ENCODE measurements around the gene KRTAP10-10.
"Not testable (repeated sequence)": the region's sequence is repeated elsewhere in the genome, so short reads cannot be mapped to it uniquely, and the experiment has no call there.

Gene KRTAP10-10

DNA sequence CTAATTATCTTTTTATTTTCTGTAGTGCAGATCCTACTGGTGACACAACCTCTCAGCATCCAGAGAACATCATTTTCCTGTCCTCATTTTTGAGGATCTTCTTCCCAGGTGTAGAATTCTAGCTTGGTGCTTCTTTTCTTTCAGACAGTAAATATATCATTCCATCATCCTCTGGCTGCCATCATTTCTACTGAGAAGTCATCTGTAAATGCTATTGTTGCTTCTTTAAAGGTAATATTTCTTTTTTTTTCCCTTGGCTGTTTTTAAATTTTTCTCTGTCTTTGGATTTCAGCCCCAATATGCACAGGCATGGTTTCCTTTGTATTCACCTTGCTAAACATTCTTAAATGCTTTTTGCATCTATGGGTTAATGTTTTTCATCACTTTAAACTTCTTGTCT is 13.6 kb upstream of the KRTAP10-10 start:
- TF ChIP-seq, protein P1, sequence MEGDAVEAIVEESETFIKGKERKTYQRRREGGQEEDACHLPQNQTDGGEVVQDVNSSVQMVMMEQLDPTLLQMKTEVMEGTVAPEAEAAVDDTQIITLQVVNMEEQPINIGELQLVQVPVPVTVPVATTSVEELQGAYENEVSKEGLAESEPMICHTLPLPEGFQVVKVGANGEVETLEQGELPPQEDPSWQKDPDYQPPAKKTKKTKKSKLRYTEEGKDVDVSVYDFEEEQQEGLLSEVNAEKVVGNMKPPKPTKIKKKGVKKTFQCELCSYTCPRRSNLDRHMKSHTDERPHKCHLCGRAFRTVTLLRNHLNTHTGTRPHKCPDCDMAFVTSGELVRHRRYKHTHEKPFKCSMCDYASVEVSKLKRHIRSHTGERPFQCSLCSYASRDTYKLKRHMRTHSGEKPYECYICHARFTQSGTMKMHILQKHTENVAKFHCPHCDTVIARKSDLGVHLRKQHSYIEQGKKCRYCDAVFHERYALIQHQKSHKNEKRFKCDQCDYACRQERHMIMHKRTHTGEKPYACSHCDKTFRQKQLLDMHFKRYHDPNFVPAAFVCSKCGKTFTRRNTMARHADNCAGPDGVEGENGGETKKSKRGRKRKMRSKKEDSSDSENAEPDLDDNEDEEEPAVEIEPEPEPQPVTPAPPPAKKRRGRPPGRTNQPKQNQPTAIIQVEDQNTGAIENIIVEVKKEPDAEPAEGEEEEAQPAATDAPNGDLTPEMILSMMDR (IDR thresholded peaks at IDR 0.05; ENCODE audit: insufficient read depth, low read length, missing control alignments) = no peak
- ChIA-PET POLR2A (no interaction called here), CTCF (no interaction called here)
- H3K4me3 ChIP-seq (ENCODE audit: low read depth, low read length) = no peak overlapping the region
- no peak for DNase-seq (ENCODE audit: low read depth, low spot score)

DNA sequence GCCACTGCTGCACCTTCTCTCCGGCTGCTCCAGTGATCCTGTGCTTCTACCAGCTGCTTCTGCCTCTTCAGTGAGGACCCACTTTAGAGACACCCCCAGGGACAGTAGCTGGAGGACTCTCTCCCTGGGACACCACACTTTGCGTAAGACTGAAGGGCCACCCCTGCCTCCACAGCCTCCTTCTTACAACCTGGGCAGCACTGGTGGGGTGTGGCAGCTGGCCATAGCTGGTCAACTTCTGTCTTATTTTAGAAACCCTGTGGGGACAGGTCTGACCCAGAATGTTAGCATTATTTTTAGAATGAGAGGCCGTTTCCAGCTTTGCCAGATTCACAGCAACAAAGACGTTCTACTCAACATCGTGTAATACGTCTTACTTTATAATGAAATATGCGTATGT is 11.4 kb upstream of the KRTAP10-10 start:
- CTCF ChIA-PET = no interaction called here
- TF ChIP-seq, protein P1 (IDR thresholded peaks at IDR 0.05; ENCODE audit: insufficient read depth, low read length, missing control alignments) = no peak
- no peak overlapping the region for H3K4me3 ChIP-seq (ENCODE audit: low read depth, low read length)
- POLR2A ChIA-PET = no interaction called here
- no peak for DNase-seq (ENCODE audit: low read depth, low spot score)

DNA sequence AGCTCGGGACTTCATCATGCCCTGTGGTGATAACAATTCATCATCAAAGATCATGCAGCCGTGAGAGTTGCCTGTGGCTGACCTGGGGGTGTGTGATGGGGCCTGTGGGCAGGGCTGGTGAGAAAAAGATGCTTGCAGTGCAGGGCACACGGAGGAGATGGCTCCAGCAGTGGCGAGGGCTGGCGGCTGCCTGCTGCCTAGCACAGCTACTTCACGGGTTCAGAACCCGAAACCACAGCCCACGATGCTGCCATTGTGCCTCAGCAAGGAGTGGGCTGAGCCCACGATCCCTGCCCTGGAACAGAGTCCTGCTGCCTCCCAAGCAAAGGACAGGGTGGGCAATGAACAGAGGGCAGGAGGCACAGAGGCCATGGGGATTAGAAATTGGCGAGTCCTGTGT is 10.9 kb upstream of the KRTAP10-10 start:
- CTCF ChIA-PET = no interaction called here
- POLR2A ChIA-PET = no interaction called here
- no peak for DNase-seq (ENCODE audit: low read depth, low spot score)
- H3K4me3 ChIP-seq (ENCODE audit: low read depth, low read length) = no peak overlapping the region
- TF ChIP-seq, protein P1 (IDR thresholded peaks at IDR 0.05; ENCODE audit: insufficient read depth, low read length, missing control alignments) = no peak

DNA sequence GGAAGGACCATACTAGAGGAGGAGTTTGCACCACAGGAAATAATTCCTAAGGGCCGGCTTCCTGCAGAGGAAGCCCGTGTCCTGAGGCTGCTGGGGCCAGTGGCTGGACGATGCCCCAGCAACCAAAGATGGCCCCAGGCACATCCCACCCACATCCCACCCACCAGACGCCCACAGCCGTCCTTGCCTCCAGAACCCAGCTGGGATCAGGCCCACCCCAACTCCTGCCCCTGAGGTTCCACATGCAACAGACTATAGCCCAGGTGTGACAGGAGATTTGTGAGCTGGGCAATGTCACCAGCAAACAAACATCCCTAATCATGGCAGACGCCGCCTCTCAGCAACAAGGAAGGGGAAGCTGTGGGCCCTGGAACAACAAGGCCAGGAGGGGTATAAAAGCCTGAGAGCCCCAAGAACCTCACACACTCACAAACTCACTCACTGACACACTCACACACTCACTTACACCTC is 10.4 kb upstream of the KRTAP10-10 start, which contains the start of gene KRTAP10-9:
TSS of gene KRTAP10-9 (plus strand) at position 421 of the 471 bp plus-strand sequence. CDS start 79 bp downstream, outside the sequence.
- DNase-seq (ENCODE audit: low read depth, low spot score) = no peak
- TF ChIP-seq, protein P1 (IDR thresholded peaks at IDR 0.05; ENCODE audit: insufficient read depth, low read length, missing control alignments) = no peak
- ChIA-PET CTCF (no interaction called here), POLR2A (no interaction called here)
- no peak within 1 kb of the TSS for H3K4me3 ChIP-seq (ENCODE audit: low read depth, low read length)

DNA sequence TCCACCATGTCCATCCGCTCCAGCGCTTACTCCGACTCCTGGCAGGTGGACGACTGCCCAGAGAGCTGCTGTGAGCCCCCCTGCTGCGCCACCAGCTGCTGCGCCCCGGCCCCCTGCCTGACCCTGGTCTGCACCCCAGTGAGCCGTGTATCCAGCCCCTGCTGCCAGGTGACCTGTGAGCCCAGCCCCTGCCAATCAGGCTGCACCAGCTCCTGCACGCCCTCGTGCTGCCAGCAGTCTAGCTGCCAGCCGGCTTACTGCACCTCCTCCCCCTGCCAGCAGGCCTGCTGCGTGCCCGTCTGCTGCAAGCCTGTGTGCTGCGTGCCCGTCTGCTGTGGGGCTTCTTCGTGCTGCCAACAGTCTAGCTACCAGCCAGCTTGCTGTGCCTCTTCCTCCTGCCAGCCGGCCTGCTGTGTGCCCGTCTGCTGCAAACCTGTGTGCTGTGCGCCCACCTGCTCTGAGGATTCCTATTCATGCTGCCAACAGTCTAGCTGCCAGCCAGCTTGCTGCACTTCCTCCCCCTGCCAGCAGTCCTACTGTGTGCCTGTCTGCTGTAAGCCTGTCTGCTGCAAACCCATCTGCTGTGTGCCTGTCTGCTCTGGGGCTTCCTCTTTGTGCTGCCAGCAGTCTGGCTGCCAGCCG is 9.9 kb upstream of the KRTAP10-10 start:
- CTCF ChIA-PET; POLR2A ChIA-PET; H3K4me3 ChIP-seq (ENCODE audit: low read depth, low read length); DNase-seq (ENCODE audit: low read depth, low spot score): not testable (repeated sequence)

DNA sequence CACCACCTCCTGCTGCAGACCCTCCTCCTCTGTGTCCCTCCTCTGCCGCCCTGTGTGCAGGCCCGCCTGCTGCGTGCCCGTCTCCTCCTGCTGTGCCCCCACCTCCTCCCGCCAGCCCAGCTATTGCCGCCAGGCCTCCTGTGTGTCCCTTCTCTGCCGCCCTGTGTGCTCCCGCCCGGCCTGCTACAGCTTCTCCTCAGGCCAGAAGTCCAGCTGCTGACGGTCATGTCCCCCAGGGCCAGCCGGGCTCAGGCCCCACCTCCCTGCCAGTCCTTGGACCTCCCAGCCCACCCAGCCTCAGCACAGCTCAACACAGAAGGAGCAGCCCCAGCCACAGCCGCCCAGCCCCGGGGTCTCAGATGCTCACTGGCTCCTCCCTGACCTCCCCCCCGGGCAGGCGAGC is 9.3 kb upstream of the KRTAP10-10 start:
- DNase-seq (ENCODE audit: low read depth, low spot score); H3K4me3 ChIP-seq (ENCODE audit: low read depth, low read length); POLR2A ChIA-PET; CTCF ChIA-PET: not testable (repeated sequence)

DNA sequence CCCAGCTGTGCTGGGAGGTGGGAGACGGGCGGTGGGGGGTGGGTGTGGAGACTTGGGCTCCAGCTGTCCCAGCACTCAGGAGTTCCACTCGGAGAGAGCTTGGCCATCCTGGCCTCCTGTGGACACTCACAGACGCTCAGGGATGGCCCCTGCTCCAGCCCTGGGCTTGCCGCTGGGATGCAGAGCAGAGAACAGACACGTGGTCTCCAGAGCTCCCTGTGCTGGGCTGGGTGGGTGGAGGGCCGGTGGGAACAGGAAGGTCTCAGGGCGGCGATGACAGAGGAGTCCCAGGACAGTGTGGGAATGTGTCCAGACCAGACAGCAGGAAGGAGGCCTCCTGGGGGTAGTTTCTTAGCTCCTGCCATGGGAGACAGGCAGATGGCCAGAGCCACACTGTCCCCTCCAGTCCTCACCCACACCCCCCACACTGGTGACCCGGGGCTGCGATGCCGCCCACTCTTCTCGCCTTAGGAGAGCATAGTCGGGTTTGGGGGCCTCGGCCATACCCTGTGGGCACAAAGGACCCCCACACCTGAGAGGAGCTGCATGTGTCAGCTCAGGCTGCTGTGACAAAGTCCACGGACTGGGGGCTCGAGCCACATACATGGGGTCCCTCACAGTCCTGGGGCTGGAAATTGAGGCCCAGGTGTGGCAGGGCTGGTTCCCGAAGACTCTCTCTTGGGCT is 8.3 kb upstream of the KRTAP10-10 start:
- POLR2A ChIA-PET = no interaction called here
- no peak for DNase-seq (ENCODE audit: low read depth, low spot score)
- no peak overlapping the region for H3K4me3 ChIP-seq (ENCODE audit: low read depth, low read length)
- CTCF ChIA-PET = no interaction called here
- TF ChIP-seq, protein P1 (IDR thresholded peaks at IDR 0.05; ENCODE audit: insufficient read depth, low read length, missing control alignments) = no peak
